ENCODE results near the gene TTLL4.

The TTLL4 gene

DNA sequence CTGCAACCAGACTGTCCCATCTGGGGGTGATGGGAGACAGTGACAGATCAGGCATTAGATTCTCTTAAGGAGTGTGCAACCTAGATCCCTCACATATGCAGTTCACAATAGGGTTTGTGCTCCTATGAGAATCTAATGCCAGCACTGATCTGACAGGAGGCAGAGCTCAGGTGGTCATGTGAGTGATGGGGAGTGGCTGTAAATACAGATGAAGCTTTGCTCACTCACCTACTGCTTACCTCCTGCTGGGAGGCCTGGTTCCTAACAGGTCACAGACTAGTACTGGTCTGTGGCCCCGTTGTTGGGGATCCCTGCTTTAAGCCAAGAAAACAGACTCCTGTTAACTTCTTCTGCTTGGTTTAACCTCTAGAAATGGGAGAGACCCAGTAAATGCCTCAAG lies 74.5 kb downstream of the TTLL4 start:
- DNase-seq (ENCODE audit: low read depth, low spot score) = no peak

DNA sequence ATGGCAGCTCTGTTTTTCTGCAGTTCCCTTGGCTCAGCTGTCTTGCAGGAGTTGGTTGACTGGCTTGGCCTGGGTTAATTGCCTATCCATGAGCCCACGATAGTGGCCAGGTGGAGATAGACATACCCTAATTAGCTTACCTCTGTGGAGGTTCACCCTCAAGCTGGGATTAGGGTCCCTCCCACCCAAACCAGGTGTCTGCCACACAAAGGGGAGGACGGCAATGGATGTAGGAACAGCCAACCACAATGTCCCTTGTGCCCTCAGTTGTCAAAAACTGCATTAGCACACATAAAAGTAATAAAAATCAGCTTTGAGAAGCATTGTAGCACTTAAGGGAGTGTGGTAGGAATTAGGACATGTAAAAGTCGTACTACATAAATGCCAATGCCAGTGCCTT lies 75.5 kb downstream of the TTLL4 start:
- no peak for DNase-seq (ENCODE audit: low read depth, low spot score)

- DNase-seq (ENCODE audit: low read depth, low spot score) = no peak
Observed at GRCh38 chr2:218788529-218789255, 78.1 kb downstream of the TTLL4 start.

- DNase-seq (ENCODE audit: low read depth, low spot score) = no peak
Observed at GRCh38 chr2:218792433-218792832, 81.8 kb downstream of the TTLL4 start.

DNA sequence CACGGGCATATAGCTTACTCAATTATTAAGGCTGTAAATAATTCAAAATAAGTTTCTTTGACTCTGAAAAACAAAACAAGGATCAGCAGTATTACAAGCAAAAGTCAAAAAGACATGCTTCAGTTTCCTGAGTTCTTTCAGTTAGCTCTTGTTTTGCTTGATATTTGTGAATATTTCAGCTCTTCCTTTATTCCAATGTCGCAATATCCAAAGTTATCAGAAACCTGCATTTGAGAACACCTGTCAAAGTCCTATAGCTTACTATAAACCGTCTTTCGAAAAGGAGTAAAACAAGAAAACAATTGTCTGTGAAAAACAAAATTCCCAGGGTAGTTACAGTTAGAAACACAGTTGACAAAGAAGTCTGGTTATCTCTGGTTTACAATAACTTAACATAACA lies 86.1 kb downstream of the TTLL4 start:
- no peak for DNase-seq (ENCODE audit: low read depth, low spot score)

GRCh38 chr2:218798767-218799504 lies 88.3 kb downstream of the TTLL4 start:
- no peak for DNase-seq (ENCODE audit: low read depth, low spot score)

GRCh38 chr2:218799990-218800389 lies 89.4 kb downstream of the TTLL4 start:
- no peak for DNase-seq (ENCODE audit: low read depth, low spot score)

DNA sequence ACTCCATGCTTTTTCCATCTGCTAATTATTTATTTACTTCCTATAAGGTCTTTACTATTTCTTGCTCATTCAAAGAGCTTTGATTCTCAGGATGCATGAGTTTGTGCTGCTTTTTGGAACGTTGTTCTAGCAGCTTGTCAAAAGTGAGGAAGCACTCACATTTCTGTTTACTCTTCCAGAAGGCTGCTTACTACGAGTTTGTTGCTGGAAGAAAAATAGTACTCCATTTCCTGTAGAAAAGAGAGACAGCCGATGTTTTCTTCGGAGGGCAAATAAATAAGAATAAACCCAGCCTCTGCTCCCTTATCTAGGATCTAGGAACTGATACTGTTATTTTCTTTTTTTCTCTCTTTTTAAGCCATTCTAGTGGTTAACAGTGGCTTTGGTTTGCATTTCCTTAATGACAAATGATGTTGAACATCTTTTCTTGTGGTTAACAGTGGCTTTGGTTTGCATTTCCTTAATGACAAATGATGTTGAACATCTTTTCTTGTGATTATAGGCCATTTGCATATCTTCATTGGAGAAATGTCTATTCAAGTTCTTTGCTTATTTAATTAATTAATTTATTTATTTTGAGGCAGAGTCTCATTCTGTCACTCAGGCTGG lies 91.9 kb downstream of the TTLL4 start:
- DNase-seq (ENCODE audit: low read depth, low spot score) = no peak

- no peak for DNase-seq (ENCODE audit: low read depth, low spot score)
Observed at GRCh38 chr2:218804817-218805216, 94.2 kb downstream of the TTLL4 start.
